Measurements from ENCODE around the gene IRF1. TPM values are rescaled to one million over a fixed set of nuclear protein-coding genes. Genes with fewer than 3 reads are reported as not detected.

Gene IRF1
- total RNA-seq, 4 donors from 2014 or later, result 40.8 to 86.9 (median 65.5) TPM

DNA sequence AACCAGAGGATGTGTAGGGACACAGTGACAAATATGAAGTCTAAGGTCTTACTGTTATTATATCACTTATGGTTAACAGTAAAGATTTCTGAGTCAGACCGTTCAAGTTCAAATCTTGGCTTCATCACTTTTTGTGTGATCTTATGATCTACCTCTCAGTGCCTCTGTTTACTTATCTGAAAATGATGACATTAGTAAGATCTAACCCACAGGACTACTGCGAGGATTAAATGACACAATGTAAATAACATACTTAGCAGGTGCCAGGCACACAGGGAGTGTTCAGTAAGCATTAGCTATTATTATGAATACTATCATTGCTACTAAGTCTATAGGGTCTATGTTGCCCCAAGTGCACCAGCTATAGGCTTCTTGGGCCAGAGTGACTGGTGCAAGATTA is 2.0 kb downstream of the IRF1 start:
- Histone ChIP-seq H3K27ac (peak overlapping the region; percentile 98 to 100 (median 100)), H3K9me3 (no peaks in the 10 kb centered on the region), H3K27me3 (no peaks in the 10 kb centered on the region), H3K4me1 (peaks cover 36 to 63% (median 45%) of the 10 kb centered on the region in 4 donors), H3K4me3 (peak overlapping the region in 3 of 4 donors; percentile 80 to 93 (median 87)), H3K36me3 (peaks cover 0 to 40% (median 29%) of the 10 kb centered on the region in 4 donors)
- intact Hi-C loops (cut with DNase I; ENCODE audit: low total_unique reads) (no loop called here), in situ Hi-C loops (cut with MboI; ENCODE audit: low pct_ligation_motif_present in 1 of 4, low pct_unique_long_range_greater_than_20kb in 1 of 4, low sequenced_read_pairs in 3 of 4) (no loop called here)
- TF ChIP-seq, protein P1, sequence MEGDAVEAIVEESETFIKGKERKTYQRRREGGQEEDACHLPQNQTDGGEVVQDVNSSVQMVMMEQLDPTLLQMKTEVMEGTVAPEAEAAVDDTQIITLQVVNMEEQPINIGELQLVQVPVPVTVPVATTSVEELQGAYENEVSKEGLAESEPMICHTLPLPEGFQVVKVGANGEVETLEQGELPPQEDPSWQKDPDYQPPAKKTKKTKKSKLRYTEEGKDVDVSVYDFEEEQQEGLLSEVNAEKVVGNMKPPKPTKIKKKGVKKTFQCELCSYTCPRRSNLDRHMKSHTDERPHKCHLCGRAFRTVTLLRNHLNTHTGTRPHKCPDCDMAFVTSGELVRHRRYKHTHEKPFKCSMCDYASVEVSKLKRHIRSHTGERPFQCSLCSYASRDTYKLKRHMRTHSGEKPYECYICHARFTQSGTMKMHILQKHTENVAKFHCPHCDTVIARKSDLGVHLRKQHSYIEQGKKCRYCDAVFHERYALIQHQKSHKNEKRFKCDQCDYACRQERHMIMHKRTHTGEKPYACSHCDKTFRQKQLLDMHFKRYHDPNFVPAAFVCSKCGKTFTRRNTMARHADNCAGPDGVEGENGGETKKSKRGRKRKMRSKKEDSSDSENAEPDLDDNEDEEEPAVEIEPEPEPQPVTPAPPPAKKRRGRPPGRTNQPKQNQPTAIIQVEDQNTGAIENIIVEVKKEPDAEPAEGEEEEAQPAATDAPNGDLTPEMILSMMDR (IDR thresholded peaks at IDR 0.05), result no peak
- TF ChIP-seq POLR2A (IDR thresholded peaks at IDR 0.05), result no peak
- TF ChIP-seq EP300 (IDR thresholded peaks at IDR 0.05; ENCODE audit: low read depth), result no peak
- no peak for TF ChIP-seq POLR2AphosphoS5 (IDR thresholded peaks at IDR 0.05)
- WGBS, 2 donors (ENCODE audit: low coverage in 1 of 2), result 19 to 20% methylated on average over 2 of the region's 2 CpGs
- no peak for DNase-seq

DNA sequence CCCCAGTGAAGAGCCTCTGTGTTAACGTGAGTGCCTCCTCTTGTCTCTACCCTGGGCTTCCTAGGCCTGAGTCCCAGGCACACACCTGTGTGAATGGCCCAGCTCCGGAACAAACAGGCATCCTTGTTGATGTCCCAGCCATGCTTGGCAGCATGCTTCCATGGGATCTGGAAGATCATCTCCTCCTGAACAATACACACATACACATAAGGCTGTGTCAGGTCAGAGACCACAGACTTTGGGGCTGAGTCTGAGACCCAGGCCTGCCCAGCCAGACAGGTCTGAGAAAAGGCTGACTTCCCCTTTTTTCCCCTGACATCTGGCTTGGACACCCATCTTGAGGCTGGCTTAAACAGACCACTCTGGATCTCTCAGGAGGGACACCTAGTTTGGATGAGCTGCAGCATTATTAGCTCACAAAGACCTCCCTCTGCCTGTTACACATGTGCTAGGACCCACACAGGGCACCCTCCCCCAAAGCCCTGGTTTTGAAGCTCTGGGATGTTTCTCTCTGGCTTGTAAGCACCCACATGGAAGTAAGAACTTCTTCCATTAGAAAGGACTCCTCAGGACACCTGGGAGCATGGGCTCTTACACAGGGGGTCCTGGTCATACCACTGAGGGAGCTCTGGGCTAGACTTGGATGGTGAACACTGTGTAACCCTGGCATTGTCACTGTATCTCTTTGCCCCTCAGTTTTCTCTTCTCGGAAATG is 2.6 kb downstream of the IRF1 start:
- Histone ChIP-seq H3K27ac (peak overlapping the region; percentile 98 to 100 (median 100)), H3K4me3 (peak overlapping the region in 1 of 4 donors; percentile 87), H3K9me3 (no peaks in the 10 kb centered on the region), H3K27me3 (no peaks in the 10 kb centered on the region), H3K4me1 (peaks cover 36 to 63% (median 45%) of the 10 kb centered on the region in 4 donors), H3K36me3 (peaks cover 0 to 45% (median 32%) of the 10 kb centered on the region in 4 donors)
- peak; percentile 15 for DNase-seq
- WGBS, 2 donors (ENCODE audit: low coverage in 1 of 2), result 41 to 57% methylated on average over 1 to 3 of the region's 3 CpGs
- intact Hi-C loops (cut with DNase I; ENCODE audit: low total_unique reads), result no loop called here
- no peak for TF ChIP-seq EP300 (IDR thresholded peaks at IDR 0.05; ENCODE audit: low read depth)
- no peak for TF ChIP-seq POLR2AphosphoS5 (IDR thresholded peaks at IDR 0.05)
- TF ChIP-seq, protein P1 (IDR thresholded peaks at IDR 0.05), result no peak
- TF ChIP-seq POLR2A (IDR thresholded peaks at IDR 0.05), result no peak
- in situ Hi-C loops (cut with MboI; ENCODE audit: low pct_ligation_motif_present in 1 of 4, low pct_unique_long_range_greater_than_20kb in 1 of 4, low sequenced_read_pairs in 3 of 4), result no loop called here

DNA sequence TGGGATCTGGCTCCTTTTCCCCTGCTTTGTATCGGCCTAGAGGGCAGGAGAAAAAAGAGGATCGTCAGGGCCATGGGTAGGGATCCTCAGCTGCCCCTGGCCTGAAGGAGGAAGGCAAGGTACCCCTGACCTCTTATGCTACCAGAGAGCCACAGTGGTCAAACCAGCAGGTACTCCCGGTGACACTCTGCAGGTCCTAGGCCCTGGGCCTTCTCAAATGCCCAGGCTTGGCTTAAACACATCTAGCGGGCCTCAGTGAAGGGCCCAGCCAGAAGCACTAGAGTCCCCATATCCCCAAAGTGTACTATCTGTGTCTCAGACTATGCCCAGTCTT is 3.5 kb downstream of the IRF1 start:
- Histone ChIP-seq H3K4me1 (peaks cover 36 to 59% (median 42%) of the 10 kb centered on the region in 4 donors), H3K4me3 (peak overlapping the region in 1 of 4 donors; percentile 87), H3K36me3 (peaks cover 0 to 45% (median 33%) of the 10 kb centered on the region in 4 donors), H3K9me3 (no peaks in the 10 kb centered on the region), H3K27me3 (no peaks in the 10 kb centered on the region), H3K27ac (peak overlapping the region; percentile 98 to 100 (median 100))
- intact Hi-C loops (cut with DNase I; ENCODE audit: low total_unique reads) (no loop called here), in situ Hi-C loops (cut with MboI; ENCODE audit: low pct_ligation_motif_present in 1 of 4, low pct_unique_long_range_greater_than_20kb in 1 of 4, low sequenced_read_pairs in 3 of 4) (no loop called here)
- DNase-seq, result peak; percentile 6
- 71% methylated on average over 3 of the region's 4 CpGs; no CpG with 5 or more reads in 1 of the 2 donors for WGBS, 2 donors (ENCODE audit: low coverage in 1 of 2)
- TF ChIP-seq POLR2AphosphoS5 (IDR thresholded peaks at IDR 0.05) (no peak), POLR2A (IDR thresholded peaks at IDR 0.05) (no peak), EP300 (IDR thresholded peaks at IDR 0.05; ENCODE audit: low read depth) (no peak)
- TF ChIP-seq, protein P1 (IDR thresholded peaks at IDR 0.05), result no peak

DNA sequence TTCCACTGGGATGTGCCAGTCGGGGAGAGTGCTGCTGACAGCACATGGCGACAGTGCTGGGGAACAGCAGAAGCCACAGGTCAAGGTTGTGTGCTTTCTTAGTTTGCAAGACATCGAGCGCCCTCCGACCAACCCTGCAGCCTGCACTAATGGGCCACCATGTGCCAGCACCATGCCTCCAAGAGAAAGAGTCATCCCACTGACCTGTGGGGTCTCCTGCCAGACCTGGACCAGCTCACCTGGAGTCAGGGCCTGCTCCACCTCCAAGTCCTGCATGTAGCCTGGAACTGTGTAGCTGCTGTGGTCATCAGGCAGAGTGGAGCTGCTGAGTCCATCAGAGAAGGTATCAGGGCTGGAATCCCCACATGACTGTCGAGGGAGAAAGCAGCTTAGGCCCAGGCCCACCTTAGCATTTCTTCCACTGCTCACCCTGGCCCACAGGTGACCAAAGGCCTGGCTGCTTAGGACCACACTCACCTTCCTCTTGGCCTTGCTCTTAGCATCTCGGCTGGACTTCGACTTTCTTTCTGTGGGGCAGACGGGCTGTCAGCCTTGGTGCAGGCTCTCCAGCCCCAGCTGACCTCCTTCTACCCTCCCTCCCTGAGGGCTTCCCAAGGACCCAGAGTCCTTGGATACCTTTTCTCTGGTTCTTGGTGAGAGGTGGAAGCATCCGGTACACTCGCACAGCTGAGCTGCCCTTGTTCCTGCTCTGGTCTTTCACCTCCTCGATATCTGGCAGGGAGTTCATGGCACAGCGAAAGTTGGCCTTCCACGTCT is 4.1 kb downstream of the IRF1 start:
- in situ Hi-C loops (cut with MboI; ENCODE audit: low pct_ligation_motif_present in 1 of 4, low pct_unique_long_range_greater_than_20kb in 1 of 4, low sequenced_read_pairs in 3 of 4), result no loop called here
- intact Hi-C loops (cut with DNase I; ENCODE audit: low total_unique reads), result no loop called here
- Histone ChIP-seq H3K36me3 (peaks cover 0 to 45% (median 33%) of the 10 kb centered on the region in 4 donors), H3K4me1 (peaks cover 32 to 54% (median 37%) of the 10 kb centered on the region in 4 donors), H3K9me3 (no peaks in the 10 kb centered on the region), H3K27ac (peak overlapping the region; percentile 98 to 100 (median 100)), H3K27me3 (no peaks in the 10 kb centered on the region), H3K4me3 (peak overlapping the region in 1 of 4 donors; percentile 11)
- DNase-seq, result peak; percentile 7
- no peak for TF ChIP-seq POLR2AphosphoS5 (IDR thresholded peaks at IDR 0.05)
- no peak for TF ChIP-seq EP300 (IDR thresholded peaks at IDR 0.05; ENCODE audit: low read depth)
- no peak for TF ChIP-seq POLR2A (IDR thresholded peaks at IDR 0.05)
- TF ChIP-seq, protein P1 (IDR thresholded peaks at IDR 0.05), result no peak
- 79 to 90% methylated on average over 2 to 13 of the region's 14 CpGs for WGBS, 2 donors (ENCODE audit: low coverage in 1 of 2)

Measured in transverse colon (tissue), 4 donors.